Dermis lymphatic vessel endothelial cell (primary cell): ENCODE data around the gene DHRS13. TPM values are rescaled to one million over a fixed set of nuclear protein-coding genes. Genes with fewer than 3 reads are reported as not detected.

ENCODE experiments used
- total RNA-seq: library from RNA; depleted of rRNA; stranded (reverse); fragments of >200 nt; gene quantifications from 2 replicates; pipeline ENCODE4 v1.2.1, GENCODE V29; 2014

DHRS13 gene, protein sequence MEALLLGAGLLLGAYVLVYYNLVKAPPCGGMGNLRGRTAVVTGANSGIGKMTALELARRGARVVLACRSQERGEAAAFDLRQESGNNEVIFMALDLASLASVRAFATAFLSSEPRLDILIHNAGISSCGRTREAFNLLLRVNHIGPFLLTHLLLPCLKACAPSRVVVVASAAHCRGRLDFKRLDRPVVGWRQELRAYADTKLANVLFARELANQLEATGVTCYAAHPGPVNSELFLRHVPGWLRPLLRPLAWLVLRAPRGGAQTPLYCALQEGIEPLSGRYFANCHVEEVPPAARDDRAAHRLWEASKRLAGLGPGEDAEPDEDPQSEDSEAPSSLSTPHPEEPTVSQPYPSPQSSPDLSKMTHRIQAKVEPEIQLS
- 6.9 and 14.2 TPM in 2 replicates for total RNA-seq

DNA sequence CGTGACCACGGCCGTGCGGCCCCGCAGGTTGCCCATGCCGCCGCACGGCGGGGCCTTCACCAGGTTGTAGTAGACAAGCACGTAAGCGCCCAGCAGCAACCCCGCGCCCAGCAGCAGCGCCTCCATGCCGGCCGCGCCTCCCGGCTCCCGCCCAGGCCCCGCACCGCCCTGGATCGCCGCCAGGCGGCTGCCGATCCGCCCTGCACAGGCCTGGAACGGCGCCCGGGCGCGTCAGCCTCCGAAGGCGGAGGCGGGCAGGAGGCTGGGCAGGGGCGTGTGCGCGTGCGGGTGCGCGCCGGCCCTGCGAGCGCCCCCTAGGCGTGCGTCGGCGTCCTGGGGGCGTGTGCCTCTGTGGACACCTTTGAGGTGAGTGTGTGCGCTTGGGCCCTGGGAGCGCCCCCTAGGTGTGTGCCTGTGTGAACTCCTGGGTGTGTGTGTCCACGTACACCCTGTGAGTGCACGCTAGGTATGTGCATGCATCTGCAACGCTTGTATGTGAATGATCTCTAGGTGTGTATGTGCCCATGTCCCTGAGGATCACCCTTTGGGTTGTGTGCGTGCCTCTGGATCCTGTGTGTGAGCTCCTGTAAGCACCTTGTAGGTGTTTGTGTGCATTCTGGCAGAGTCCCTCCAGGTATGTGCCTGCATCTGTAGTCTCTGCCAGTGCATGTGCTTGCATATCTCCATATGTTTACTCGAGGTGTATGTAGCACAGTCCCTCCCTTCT lies at the start of gene DHRS13:
TSS of gene DHRS13 (minus strand) at position 261 of the 727 bp plus-strand sequence. CDS start at position 126, 135 bp downstream.

DNA sequence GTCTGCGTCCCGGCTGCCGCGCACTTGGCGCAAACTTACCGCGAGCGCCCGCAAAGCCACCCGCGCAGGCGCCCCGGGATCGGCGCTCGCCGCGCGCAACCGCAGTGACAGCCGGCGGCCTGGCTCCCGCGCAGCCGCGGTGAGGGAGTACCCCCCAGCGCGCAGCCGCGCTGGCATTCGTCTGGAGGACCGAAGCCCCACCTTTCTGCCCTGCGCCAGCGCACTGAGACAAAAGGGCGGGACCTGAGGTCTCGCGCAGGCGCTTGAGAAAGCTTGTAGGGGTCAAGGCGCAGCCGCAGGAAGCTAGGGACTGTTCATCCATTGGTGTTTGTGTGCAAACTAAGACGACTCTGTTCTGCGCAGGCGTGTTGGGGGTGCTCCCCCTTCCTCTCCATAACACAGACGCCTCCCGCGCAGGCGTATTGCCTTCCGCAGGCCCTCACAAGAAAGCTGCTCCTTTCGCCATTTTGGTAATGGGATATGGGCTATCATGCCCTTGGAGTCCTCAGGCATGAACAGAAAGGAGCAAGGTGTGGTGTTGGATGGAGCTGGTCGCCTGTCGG lies 48.6 kb upstream of the DHRS13 start, which contains the start of gene PHF12:
TSS of gene PHF12 (minus strand) at position 91 of the 563 bp plus-strand sequence. CDS start 558 bp downstream, outside the sequence.

DNA sequence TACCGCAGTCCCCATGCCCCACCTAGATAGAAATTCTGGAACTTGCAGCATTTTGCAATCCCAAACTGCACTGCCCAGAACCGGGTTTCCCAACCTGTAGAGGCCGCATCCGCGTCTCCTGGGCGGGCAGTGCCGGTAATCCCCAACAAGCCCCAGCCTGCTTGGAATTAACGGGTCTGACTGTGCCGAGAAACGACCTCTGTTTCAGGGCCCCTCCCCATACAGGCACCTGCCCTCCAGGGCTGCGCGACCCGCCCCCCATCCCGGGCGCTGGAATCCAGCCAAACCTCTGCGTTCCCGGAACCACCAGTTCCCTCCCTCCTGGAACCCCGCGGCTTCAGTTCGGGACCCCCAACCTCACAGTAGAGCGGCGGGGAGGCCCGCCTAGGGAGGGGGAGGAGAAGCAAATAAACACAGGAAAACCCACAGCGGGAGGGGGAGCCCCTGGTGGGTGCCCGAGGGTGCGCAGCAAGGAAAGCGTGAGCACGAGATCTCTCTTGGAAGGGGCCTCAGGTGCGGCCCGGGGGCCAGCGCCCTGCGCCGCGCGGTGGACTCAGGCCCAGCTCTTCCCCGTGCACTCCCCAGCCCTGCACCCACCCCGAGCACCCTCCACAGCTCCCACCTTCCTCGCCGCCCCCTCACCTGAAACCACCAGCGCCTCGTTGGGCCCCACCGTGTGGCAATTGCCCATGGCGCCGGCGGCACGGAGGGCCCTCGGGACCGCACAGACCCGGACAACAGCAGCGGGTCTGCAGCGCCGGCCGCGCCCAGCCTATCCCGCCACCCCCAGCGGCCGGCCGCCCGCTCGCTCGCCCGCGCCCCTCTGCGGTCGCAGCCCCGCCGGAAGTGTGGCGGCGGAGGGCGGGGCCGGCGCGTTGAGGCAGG lies 5.8 kb downstream of the DHRS13 start, which contains the start of gene FLOT2:
TSS of gene FLOT2 (minus strand) at position 850 of the 885 bp plus-strand sequence. CDS start at position 691, 159 bp downstream.

GRCh38 chr17:28854457-28855335 lies 48.2 kb downstream of the DHRS13 start, which contains the start of gene ERAL1:
TSS of gene ERAL1 (plus strand) at chr17:28855016. CDS start at chr17:28855035, 19 bp downstream.

Other genes with a start within 250 kb of the DHRS13 start
- 68.0 and 80.6 TPM in 2 replicates for gene SDF2, start 241.2 kb downstream of the DHRS13 start, total RNA-seq
- gene SUPT6H, start 240.9 kb downstream of the DHRS13 start, total RNA-seq, result 43.7 and 50.7 TPM in 2 replicates
- gene PROCA1, start 191.2 kb downstream of the DHRS13 start, total RNA-seq, result 0.22 and 0.26 TPM in 2 replicates
- gene RAB34, start 185.2 kb downstream of the DHRS13 start, total RNA-seq, result 12.1 and 27.4 TPM in 2 replicates
- gene RPL23A, start 183.1 kb downstream of the DHRS13 start, total RNA-seq, result 614 and 651 TPM in 2 replicates
- gene TLCD1, start 176.8 kb downstream of the DHRS13 start, total RNA-seq, result 0.34 and 1.2 TPM in 2 replicates
- gene NEK8, start 174.3 kb downstream of the DHRS13 start, total RNA-seq, result 1.6 and 2.0 TPM in 2 replicates
- gene TRAF4, start 159.1 kb downstream of the DHRS13 start, total RNA-seq, result 21.0 and 24.1 TPM in 2 replicates
- gene FAM222B, start 60.3 kb downstream of the DHRS13 start, total RNA-seq, result 6.0 and 7.9 TPM in 2 replicates
- gene ERAL1, start 48.1 kb downstream of the DHRS13 start, total RNA-seq, result 26.0 and 26.2 TPM in 2 replicates
- gene FLOT2, start 5.3 kb downstream of the DHRS13 start, total RNA-seq, result 72.4 and 109 TPM in 2 replicates
- gene PHF12, start 48.4 kb upstream of the DHRS13 start, total RNA-seq, result 5.2 and 9.5 TPM in 2 replicates
- gene SEZ6, start 103.0 kb upstream of the DHRS13 start, total RNA-seq, result under 0.01 TPM in 1 of 2 replicates, not detected in the other
- 0.86 and 2.3 TPM in 2 replicates for gene PIPOX, start 140.1 kb upstream of the DHRS13 start, total RNA-seq